Measurements from ENCODE around the gene MCUB.
"Not testable (repeated sequence)": the region's sequence is repeated elsewhere in the genome, so short reads cannot be mapped to it uniquely, and the experiment has no call there.

MCUB gene

DNA sequence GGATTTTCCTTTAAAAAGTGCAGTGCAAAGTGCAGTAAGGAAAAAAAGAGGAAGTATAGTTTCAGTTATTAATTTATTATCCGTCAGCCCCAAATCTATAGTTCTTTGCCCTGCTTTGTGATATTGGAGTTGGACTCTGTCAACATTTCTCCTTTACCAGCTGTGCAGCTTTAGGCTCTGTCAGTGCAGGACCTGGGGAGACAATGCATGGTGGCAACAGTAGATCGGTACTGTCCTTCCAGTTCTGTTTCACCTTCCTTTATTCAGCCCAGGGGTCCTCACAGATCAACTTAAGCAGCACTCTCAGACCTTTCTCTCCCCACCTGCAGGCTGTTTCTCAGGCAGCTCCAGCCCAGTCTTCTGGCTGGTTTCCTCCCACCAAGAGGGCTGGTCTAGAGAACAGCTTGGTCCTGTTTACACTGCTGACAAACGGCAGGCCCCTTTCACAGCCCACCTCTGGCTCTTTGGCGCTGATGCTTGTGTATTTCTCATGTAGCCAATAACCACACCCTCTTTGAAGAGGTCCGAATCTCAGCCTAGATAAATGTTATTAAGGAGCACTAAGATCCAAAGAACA, 71.6 kb downstream of the MCUB start:
- DNase-seq = no peak

DNA sequence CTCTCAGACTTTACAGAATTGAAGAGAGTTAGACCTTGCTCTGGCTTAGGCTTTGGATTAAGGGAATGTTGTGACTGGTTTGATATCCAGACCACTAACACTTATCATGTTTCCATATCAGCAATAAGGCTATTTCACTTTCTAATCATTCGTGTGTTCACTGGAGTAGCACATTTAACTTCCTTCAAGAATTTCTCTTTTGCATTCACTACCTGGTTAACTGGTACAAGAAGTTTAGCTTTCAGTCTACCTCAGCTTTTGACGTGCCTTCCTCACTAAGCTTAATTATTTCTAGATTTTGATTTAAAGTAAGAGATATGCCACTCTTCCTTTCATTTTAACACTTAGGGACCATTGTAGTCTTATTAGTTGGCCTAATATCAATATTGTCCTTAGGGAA, 80.6 kb downstream of the MCUB start:
- no peak for DNase-seq

DNA sequence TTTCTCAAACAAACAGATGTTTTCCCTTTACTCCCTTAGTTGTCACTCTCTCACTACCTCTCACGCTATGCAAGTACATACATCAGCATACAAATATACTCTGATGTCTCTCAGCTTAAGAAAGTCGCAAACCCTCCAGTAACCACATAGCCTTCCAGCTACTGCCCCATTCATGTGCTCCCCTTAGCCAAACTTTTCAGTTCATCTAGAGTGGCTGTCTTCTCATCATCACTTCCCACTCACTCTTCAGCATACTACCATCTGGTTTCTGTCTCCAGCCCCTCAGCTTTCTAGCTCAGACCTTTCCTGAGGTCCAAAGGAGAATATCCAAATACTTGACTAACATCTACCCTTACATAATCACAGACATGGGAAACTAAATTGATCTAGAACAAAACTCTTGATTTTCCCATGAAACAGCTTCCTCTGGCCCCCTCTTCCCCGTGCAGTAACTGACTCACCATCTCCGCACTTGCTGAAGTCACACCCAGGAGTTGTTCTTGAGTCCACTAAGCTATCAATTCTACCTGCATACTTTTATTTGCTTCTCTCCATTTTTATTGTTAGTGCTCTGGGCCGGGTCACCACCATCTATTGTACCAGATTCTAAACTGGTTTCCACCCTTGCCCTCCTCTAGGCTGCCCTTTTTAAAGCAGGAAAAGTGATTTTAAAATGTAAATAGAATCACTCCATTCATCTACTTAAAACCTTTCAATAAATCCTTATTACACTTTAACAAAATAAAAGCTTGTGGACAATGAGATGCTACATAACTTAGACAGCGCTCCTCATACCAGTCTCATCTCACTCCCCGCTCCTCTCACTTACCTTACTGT, 86.0 kb downstream of the MCUB start:
- DNase-seq = no peak

DNA sequence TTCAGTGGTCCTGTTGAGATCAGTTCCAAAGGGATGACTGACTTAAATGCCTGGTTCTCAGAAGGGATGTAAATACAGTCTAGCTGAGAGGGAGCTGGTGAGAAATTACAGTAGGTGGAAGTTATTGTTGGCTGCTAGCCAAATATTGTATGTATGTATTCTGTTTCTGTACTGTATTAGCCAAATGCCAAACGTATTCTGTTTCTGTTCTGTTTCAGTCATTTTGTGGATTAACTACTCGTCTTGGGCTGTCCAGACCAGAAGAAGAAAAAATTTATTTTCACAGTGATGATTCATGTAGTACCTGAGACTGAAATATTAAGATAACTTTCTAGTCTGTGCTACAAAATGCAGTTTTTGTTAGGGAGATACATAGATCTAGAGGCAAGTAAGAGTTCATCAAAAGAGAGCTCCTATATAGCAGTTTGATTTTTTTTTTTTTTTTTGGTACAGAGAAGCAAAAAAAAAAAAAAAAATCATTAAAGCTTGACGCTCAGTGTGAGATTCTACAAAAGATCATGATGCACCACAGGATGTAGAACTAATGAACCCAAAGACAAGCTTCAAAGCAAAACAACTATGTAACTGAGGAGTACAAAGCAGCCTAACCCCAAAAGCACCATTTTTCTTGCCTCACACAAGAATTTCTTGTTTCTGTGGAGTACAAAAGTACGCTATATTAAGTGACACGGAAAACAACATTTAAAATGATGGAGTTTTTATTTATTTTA, 88.4 kb downstream of the MCUB start:
- DNase-seq = no peak

DNA sequence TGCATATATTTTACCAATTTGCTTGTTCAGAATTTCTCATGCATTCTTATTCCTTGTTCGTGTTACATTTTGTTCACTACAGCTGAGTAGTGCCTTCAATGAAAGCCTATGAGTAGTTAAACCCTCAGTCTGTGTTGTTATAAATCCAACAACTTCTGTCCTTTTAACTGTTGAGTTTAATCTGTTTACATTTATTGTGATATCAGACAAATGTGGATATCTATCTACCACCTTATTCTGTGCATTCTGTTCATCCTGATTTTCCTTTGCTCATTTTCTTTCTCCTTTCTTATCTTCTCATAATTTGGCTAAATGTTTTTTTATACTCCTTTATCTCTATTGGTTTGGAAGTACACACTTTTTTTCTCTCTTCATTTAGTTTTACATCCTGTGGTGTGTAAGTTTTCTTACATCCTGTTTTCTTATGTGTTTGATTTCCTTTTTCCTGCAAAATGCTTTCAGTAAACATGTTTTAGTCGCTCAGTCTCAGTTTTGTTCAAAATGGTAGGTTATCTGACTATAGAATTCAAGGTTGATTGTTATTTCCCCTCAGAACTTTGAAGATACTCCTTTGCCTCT, 89.0 kb downstream of the MCUB start:
- no peak for DNase-seq

DNA sequence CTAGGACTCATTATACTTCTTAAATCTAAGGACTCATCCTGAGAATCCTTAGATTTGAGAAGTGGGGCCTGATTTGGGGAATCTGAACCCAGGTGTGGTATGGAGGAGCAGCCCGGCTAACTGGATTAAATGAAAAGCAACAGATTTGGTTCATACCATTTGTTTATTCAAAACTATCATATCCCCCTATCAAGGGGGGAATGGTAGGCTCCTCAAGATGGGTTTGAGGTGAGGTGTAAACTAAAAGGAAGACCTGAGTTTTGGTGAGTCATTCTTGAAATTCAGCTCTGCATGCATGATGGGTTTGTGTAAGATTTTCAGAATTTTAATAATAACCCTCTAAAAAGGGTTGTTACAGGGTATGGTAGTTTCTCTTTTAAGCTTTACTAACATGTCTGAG, 89.8 kb downstream of the MCUB start:
- no peak for DNase-seq

DNA sequence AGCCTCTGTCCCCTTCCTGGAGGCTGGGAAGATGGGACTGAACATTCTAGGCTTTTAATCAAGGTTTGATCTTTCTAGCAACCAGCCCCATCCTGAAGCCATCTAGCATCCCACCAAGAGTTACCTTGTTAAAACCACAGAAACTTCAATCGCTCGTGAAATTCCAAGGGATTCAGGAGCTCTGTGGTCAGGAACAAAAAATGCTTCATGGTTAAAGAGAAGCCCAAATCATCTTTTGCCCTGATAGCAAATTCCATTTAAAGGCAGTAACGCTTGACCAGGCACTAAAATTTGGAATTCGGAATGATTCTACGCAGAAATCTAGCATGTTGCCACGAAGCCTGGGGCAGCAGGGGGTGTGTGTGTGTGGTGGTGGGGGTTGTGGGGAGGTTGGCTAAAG, 95.3 kb downstream of the MCUB start:
- no peak for DNase-seq

DNA sequence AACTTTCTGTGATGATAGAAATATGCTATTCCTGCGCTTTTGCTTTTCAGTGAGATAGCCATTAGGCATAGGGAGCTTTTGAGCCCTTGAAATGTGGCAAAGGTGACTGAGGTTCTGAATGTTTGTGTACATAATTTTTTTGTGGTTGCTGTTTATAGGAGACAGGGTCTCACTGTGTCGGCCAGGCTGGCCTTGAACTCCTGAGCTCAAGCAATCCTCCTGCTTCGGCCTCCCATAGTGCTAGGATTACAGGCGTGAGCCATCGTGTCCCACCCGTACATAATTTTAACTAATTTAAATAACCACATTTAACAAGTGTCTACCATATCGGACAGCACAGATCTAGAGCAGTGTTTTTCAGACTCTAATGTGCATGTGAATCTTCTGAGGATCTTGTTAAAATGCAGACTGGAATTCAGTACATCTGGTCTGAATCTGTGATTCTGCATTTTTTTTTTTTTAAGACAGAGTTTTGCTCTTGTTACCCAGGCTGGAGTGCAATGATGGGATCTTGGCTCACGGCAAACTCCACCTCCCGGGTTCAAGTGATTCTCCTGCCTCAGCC, 97.9 kb downstream of the MCUB start:
- no peak for DNase-seq

DNA sequence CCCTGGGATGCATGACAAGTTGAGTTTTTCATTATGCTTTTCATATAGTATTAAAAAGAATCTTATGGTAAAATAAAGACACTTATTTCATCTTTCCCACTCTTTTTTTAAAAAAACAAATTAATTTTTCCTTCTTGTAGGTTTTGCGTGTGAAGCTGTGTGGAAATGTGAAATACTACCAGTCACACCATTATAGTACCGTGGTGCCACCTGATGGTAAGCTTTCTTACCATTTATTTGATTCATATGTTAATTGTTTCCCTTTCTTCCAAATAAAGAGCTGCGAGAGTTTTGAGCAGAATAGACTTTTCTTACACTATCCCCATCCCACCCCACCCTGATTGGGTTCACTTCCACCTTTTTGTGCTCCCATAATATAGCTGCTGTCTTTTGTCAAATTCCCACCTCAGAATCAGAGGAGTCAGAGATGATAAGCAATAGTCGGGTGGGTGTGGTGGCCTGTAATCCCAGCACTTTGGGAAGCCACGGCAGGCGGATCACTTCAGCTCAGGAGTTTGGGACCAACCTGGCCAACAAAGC, 98.9 kb downstream of the MCUB start:
- DNase-seq = no peak

DNA sequence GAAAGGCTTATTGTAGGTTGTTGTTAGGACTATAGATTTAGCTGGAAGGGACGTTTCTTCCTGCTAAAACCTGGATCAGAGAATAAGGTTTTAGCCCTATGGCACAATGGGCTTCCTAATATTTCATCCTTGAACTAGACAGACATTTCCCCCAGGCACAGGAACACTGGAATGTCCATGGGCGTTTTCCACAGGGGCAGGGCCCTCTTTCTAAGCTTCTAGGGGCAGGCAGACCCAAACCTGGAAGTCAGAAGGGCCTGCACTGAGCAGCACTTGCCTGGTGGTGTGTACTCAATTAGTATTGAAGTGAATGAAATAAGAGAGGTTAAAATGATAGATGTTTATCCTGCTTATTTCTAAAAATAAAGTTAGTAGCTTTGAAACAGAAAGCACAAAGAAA, 102.1 kb downstream of the MCUB start:
- no peak for DNase-seq

DNA sequence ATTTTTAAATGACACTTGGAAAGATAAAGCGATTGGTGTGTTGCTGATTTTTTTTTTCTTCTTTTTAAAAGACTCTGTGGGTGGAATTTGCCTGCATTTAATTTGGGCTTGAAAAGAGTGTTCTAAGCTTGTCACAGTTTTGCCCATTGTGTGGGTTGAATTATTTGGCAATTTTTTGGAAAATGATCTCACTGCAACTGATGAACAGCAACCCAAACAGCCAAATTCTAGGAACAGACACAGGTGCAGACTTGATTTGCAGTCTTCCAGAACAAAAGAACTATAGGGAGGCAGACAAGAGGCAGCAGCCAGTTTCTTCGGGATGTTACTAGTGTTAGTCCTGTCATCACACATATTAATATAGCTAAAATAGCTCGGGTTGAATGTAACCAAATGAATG, 102.7 kb downstream of the MCUB start:
- DNase-seq = no peak

DNA sequence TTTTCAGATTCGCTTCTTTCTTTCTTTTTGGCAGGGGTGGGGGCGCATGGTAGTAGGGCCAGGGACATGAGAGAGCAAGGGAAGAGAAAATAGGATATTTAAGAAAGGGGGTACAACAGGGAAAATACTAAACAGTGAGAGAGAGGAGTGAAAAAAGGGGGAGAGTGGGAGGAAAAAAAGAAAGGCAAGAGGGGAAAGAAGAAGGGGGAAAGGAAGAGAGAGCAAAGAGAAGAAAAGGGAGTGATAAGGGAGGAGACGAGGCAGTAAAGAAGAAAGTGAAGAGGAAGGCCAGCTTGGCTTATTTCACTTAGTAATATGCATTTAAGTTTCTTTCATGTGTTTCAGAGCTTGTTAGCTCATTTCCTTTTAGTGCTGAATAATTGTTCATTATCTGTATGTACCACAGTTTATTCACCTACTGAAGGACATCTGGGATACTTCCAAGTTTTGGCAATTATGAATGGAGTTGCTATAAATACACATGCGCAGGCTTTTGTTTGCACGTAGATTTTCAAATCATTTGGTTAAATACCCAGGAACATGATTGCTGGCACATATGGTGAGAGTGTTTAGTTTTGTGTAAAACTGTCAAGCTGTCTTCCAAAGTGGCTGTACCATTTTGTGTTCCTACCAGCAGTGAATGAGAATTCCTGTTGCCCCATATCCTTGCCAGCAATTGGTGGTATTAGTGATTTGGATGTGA, 105.9 kb downstream of the MCUB start:
- no peak for DNase-seq

DNA sequence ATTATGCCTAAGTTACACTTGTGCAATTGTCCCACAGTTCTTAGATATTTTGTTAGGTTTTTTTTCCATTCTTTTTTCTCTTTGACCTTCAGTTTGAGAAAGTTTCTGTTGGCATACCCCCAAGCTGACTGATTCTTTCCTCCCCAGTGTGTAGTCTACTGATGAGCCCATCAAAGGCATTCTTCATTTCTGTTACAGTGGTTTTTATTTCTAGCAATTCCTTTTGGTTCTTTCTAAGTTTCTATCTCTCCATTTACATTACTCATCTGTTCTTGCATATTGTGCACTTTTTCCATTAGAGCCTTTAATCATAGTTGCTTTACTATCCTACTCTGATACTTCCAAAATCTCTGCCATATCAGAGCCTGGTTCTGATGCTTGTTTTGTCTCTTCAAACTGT, 111.3 kb downstream of the MCUB start:
- no peak for DNase-seq

DNA sequence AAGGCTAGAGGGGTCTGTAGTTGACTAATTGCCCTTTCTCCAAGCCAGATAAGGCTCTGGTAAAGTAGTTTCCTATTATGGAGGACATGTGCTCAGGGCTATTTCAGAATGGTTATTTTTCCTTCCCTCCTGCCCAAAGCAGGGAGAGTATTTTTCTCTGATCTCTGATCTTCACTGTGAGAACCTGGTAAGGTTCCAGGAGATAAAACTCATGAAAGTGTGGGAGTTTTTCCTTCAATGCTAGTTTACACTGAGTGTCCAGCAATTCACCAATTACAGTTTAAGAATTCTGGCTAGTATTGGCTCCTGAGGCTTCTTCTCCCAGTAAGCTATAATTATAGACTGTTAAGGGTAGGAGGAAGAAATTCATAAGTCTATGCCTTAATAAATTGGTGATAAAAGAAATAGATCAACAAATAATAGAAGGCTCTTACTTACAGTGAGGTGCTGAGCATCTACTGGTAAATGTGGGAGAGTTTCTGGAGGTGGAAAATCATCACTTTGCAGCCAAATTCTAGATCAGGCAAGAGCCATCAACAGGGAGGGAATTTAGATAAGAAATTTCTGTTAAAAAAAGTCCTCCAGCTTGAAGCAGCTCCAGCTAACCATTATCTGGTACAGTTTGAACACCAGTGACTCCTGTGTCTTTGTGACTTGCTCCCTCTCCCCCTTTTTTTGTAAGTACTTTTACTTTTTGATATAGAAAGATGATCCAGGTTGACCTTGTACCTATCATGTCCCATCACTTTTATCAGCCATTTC, 112.3 kb downstream of the MCUB start:
- no peak for DNase-seq

DNA sequence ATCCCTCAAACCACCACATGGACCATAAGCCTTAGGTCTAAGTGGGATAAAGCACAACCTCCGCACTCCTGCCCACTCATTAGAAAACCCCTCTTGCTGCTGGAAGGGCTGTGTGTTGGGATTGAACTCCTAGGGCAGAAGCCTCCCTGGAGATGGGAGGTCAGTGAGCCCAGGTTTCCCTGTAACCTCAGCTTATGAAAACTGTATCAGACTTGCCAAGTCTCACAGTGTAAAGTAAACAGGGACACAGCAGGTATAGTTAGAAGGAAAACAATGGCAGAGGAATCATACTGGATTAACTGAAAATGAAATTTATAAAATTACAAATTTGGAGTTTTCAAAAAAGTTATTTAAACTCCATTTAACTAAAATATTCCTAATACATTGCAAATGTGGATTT, 113.3 kb downstream of the MCUB start:
- DNase-seq = no peak

DNA sequence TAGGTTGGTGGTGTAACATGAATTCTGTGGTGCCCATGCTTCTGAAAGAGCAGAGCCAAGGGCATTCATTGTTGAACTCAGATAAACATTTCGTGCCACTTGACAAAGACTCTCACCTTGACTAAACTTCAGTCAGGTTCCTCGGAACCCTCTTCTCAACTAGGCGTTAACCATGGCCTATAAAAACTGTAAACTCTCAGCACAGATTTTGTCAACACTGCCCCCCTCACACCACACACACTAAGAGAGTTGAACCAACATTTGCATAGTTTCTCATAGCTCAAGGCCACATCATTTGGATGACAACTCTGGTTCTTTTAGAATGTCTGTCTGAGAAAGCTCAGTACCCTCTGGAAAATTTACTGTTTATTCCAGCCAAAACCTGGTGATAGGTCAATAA, 115.1 kb downstream of the MCUB start:
- no peak for DNase-seq

DNA sequence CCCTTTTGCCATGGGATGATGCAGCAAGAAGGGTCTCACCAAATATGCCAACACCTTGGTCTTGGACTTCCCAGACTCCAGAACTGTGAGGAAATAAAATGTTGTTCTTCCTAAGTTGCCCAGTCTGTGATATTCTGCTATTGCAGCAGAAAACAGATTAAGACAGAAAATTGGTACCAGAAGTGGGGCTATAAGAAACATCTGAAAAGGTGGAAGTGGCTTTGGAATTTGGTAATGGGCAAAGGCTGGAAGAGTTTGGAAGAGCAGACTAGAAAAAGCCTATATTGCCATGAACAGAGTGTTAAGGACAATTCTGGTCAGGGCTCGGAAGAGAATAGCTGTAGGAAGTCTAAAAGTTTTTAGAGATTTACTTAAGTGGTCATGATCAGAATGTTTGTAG, 115.8 kb downstream of the MCUB start:
- no peak for DNase-seq

DNA sequence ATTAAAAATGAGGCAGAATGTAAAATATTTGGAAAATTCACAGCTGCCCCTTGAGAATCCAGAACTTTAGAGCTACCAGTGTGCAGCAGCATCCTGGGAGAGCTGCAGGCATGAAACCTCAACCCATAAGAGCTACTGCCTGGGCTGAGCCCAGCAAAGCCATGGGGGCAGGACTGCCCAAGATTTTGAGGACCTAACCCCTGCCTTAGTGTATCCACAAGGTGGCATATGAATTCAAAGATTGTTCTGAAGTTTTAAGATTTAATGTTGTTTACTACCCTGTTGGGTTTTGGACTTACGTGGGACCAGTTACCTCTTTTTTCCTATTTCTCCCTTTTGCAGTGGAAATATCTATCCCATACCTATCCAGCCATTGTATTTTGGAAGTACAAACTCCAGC, 116.8 kb downstream of the MCUB start:
- no peak for DNase-seq

DNA sequence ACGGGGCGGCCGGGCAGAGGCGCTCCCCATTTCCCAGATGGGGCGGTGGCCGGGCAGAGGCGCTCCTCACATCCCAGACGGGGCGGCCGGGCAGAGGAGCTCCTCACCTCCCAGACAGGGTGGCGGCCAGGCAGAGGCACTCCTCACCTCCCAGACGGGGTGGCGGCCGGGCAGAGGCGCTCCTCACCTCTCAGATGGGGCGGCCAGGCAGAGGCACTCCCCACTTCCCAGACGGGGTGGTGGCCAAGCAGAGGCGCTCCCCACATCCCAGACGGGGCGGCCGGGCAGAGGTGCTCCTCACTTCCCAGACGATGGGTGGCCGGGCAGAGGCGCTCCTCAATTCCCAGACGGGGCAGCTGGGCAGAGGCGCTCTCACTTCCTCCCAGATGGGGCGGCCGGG, 118.4 kb downstream of the MCUB start:
- DNase-seq = not testable (repeated sequence)

DNA sequence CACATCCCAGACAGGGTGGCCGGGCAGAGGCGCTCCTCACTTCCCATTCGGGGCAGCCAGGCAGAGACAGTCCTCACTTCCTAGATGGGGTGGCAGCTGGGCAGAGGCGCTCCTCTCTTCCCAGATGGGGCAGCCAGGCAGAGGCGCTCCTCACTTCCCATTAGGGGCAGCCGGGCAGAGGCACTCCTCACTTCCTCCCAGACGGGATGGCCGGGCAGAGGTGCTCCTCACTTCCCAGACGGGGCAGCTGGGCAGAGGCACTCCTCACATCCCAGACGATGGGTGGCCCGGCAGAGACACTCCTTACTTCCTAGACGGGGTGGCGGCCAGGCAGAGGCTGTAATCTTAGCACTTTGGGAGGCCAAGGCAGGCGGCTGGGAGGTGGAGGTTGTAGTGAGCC, 118.9 kb downstream of the MCUB start:
- DNase-seq = not testable (repeated sequence)

DNA sequence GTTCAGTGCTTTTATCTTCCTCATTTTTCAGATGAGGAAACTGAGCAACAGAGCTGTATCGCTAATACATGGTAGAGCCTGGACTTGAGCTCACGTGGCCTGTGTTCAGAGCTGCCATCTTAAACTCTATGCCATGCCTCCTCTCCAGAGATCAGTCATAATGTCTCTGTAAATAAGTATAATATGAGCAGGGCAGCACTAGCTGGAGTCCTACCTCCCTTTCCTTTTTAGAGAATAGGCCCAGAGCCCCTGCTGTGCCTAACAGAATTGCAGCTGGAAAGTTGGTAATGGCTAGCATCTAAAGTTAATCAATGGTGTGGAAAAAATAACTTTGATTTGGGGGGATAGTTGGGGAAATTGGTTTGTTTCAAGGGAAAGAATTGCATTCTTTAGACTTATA, 122.8 kb downstream of the MCUB start:
- DNase-seq = no peak

All from EL (cell line).